Fibroblast of mammary gland (primary cell): ENCODE results near the gene FGF2.
"Not testable (repeated sequence)": the region's sequence is repeated elsewhere in the genome, so short reads cannot be mapped to it uniquely, and the experiment has no call there.

ENCODE experiments used
- DNase-seq: peaks from one replicate; pipeline ENCODE4 v3.0.0-alpha.2; 2010; ENCODE audit warnings: low read depth
- H3K4me3 ChIP-seq: 2 replicates; pipeline ENCODE4 v1.5.1; 2011; ENCODE audit warnings: low read depth, mild to moderate bottlenecking, low read length, moderate library complexity; ENCODE audit not compliant: control insufficient read depth
- CTCF ChIP-seq: conservative IDR thresholded peaks from 2 replicates; pipeline ENCODE4 v1.5.1; 2011; ENCODE audit warnings: low read depth, low read length, inconsistent platforms; ENCODE audit not compliant: control insufficient read depth, insufficient read depth

The FGF2 gene

GRCh38 chr4:122797405-122798094 is 29.1 kb upstream of the FGF2 start:
- no peak overlapping the region for H3K4me3 ChIP-seq
- TF ChIP-seq CTCF: no peak
- no peak for DNase-seq

- no peak for TF ChIP-seq CTCF
- H3K4me3 ChIP-seq: no peak overlapping the region
- peak; percentile 94 for DNase-seq
Measured at GRCh38 chr4:122798101-122798500, 28.5 kb upstream of the FGF2 start.

GRCh38 chr4:122798917-122799316 is 27.7 kb upstream of the FGF2 start:
- DNase-seq: no peak
- H3K4me3 ChIP-seq: no peak overlapping the region
- no peak for TF ChIP-seq CTCF

- TF ChIP-seq CTCF: no peak
- no peak overlapping the region for H3K4me3 ChIP-seq
- DNase-seq: no peak
Measured at GRCh38 chr4:122803788-122804208, 22.8 kb upstream of the FGF2 start.

GRCh38 chr4:122806981-122807679 is 19.5 kb upstream of the FGF2 start:
- TF ChIP-seq CTCF: no peak

GRCh38 chr4:122810669-122811068 is 16.0 kb upstream of the FGF2 start:
- TF ChIP-seq CTCF: no peak
- no peak overlapping the region for H3K4me3 ChIP-seq
- peak; percentile 65 for DNase-seq

More at GRCh38 chr4:122806981-122807679, 19.5 kb upstream of the FGF2 start:
- H3K4me3 ChIP-seq: no peak overlapping the region
- DNase-seq: peak; percentile 78

- DNase-seq, H3K4me3 ChIP-seq: not testable (repeated sequence)
Measured at GRCh38 chr4:122811781-122812180, 14.8 kb upstream of the FGF2 start.

- not testable (repeated sequence) for H3K4me3 ChIP-seq, DNase-seq
Measured at GRCh38 chr4:122812823-122813222, 13.8 kb upstream of the FGF2 start.
